GM19468 (cell line): ENCODE data around the gene DCAF12L1.

Source experiments
- ATAC-seq: cut with Tn5 transposase; IDR thresholded peaks from one replicate; pipeline ENCODE4 v1.9.1; 2021; ENCODE audit warnings: mild to moderate bottlenecking, moderate library complexity, moderate number of reproducible peaks; ENCODE audit not compliant: unreplicated experiment; ENCODE audit errors: extremely low read depth

Gene DCAF12L1

DNA sequence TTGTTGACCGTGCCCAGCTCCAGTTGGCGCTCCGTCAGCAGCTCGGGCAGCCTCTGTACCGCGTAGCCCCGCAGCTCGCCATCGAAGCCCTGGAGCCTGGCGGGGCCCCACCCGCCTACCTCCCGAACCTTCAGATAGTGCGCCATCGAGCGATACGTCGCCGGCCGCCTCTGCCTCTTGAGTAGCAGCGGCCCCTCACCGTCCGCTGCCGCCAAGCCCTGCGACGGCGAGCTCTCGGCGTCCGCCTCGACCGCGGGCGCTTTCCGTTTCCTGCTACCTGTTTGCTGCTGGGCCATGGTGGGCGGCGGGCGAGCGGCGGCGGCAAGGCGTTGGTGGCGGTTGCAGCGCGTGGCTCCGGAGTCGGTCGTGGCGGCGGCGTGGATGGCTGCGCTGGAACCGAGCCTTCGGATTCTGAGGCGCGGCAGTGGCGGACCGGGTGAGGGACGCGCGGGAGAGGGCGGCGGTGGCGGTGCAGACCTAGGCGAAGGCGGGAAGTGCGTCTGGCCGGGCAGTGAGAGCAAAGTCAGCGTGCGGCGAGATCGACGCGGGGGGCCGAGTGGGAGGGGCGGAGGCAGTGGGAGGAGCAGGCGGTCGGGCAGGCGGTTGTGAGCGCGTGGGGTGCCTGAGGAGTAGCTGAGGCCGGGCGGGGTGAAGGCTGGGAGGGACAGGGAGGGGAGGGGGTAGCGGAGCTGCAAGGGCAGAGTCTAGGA, at the start of gene DCAF12L1:
DCAF12L1 (minus strand) TSS at position 502 of the 710 bp plus-strand sequence; CDS start at position 296, 206 bp downstream.
- no peak for ATAC-seq

DNA sequence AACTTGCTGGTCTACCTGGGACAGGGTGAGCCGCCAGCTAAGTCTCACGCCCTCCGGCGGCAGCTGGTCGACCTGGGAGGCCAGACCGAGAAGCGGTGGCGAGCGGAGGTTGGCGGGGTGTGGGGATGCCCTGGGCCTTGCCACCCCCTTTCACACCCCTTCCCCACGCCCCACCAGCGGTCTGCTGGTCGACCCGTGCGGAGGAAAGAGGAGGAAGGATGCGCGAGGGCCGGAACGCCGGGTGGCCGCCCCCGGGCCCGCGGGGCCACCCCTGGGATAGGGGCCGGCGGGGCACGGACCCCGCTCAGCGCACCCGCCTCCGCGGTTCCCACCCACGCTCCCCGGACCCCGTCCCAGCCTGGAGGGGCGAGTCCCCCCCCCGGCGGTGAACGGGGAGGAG, 28.3 kb upstream of the DCAF12L1 start:
- ATAC-seq = no peak

- ATAC-seq = no peak
Measured at GRCh38 chrX:126575911-126576310, 23.3 kb upstream of the DCAF12L1 start.

GRCh38 chrX:126557151-126557550, 4.5 kb upstream of the DCAF12L1 start:
- no peak for ATAC-seq

DNA sequence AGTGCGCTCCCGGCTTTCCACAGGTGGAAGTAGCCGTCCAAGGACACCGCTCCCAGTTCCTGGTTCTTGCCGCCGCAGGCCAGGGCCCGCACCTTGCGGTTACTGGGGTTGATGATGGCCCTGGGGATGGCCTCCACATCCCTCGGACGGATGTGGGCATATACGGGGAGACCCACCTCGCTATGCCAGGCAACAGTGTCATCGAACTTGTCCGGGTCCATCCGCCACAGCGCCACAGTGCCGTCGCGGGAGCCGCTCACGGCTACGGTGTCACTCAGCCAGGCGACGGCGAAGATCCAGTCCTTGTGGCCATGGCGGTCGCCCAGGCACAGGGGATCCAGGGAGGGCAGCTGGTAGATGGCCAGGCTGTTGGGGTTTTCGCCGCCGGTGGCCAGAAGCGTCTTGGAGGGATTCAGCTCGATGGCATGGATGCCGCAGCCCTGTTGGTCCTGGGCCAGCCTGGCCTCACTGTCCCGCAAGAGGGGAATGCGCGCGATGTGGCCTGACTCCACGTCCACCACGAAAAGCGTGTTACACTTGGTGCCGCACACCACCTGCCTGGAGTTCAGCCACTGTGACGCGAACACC, 795 bp downstream of the DCAF12L1 start:
- no peak for ATAC-seq

DNA sequence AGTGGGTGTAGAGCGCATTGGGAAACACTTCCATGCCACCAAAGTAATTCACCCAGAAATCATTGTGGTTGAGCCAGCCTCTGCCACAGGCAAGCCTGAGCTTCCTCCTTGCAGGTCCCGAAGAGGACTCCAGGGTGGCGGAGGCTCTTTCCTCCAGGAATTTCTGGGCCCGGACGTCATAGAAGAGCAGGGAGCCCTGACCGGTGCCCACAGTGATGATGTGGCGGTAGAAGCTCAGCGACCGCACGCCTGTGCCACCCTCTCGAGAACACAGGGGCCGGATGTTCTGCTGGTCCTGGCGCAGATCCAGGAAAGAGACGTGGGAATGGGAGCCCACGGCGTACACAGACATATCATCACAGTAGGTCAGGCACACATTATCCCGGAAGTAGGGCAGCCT, 1.3 kb downstream of the DCAF12L1 start:
- no peak for ATAC-seq

DNA sequence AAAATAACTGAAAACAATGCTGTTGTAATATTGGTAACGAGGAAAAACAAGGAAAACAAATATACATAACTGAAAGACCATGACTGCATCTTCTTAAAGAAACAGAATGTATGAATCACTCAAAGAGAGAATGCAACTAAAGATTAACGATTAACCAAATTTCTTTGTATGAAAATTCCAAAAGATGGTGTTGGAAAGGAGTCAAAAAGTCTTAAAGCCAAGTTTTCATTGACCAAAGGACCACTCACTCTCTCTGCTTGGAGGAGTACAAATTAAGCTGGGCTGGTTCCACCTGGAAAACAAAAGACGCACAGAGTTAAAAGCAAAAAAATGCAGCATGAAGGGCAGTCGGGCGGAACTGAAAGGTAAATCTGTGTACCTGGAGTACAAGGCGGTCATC, 1.8 kb downstream of the DCAF12L1 start:
- no peak for ATAC-seq

DNA sequence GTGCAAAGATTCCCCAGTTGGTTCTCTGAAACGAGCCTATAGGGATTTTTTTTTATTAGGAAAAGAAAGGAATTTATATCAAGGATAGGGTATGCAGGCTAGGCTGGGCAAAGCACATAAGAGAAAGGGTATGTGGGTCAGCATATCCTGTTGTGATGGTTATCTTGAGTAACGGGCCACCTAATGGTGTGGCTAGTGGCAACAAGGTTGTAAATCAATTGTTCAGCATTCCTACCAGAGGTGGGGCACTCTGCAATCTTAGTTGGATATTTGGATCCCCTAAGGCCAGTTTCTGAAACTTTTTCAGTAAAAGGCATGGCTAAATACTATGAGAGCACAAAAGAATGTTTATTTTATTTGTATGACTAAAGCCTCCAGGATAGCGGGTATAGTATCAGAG, 42.7 kb downstream of the DCAF12L1 start:
- ATAC-seq = no peak
